ENCODE data around the gene ADCK1.
"Not testable (repeated sequence)": the region's sequence is repeated elsewhere in the genome, so short reads cannot be mapped to it uniquely, and the experiment has no call there.

The ADCK1 gene

GRCh38 chr14:77883131-77883846 lies 83.4 kb downstream of the ADCK1 start:
- H3K4me3 ChIP-seq (replicated peaks; ENCODE audit: low read depth, low read length) = no peak overlapping the region
- DNase-seq (ENCODE audit: extremely low read depth, low read depth) = no peak
- TF ChIP-seq, protein P1, sequence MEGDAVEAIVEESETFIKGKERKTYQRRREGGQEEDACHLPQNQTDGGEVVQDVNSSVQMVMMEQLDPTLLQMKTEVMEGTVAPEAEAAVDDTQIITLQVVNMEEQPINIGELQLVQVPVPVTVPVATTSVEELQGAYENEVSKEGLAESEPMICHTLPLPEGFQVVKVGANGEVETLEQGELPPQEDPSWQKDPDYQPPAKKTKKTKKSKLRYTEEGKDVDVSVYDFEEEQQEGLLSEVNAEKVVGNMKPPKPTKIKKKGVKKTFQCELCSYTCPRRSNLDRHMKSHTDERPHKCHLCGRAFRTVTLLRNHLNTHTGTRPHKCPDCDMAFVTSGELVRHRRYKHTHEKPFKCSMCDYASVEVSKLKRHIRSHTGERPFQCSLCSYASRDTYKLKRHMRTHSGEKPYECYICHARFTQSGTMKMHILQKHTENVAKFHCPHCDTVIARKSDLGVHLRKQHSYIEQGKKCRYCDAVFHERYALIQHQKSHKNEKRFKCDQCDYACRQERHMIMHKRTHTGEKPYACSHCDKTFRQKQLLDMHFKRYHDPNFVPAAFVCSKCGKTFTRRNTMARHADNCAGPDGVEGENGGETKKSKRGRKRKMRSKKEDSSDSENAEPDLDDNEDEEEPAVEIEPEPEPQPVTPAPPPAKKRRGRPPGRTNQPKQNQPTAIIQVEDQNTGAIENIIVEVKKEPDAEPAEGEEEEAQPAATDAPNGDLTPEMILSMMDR (IDR thresholded peaks at IDR 0.05; ENCODE audit: low read depth, low read length, missing control alignments) = no peak

DNA sequence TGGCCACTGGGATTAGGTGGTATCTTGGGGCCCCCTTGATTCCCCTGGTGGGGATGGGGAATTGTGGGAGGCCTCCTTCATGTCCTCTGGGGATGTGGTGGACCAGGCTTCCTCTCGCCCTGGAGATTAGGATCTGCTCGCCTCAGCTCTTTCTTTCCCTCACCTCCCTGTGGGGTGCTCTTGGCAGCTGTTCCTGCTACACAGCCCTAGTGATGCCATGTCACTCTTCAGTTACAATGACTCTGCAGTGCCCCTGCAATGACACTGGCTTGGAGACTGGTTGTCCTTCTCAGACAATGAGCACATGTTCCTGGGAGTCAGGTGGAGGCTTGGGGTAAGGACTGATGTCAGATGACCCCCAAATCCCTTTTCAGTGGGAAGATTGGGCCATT lies 83.9 kb downstream of the ADCK1 start:
- TF ChIP-seq, protein P1 (IDR thresholded peaks at IDR 0.05; ENCODE audit: low read depth, low read length, missing control alignments) = no peak
- H3K4me3 ChIP-seq (replicated peaks; ENCODE audit: low read depth, low read length) = no peak overlapping the region
- no peak for DNase-seq (ENCODE audit: extremely low read depth, low read depth)

- no peak overlapping the region for H3K4me3 ChIP-seq (replicated peaks; ENCODE audit: low read depth, low read length)
- TF ChIP-seq, protein P1 (IDR thresholded peaks at IDR 0.05; ENCODE audit: low read depth, low read length, missing control alignments) = no peak
- DNase-seq (ENCODE audit: extremely low read depth, low read depth) = no peak
These were observed 85.5 kb downstream of the ADCK1 start for GRCh38 chr14:77885367-77885766.

DNA sequence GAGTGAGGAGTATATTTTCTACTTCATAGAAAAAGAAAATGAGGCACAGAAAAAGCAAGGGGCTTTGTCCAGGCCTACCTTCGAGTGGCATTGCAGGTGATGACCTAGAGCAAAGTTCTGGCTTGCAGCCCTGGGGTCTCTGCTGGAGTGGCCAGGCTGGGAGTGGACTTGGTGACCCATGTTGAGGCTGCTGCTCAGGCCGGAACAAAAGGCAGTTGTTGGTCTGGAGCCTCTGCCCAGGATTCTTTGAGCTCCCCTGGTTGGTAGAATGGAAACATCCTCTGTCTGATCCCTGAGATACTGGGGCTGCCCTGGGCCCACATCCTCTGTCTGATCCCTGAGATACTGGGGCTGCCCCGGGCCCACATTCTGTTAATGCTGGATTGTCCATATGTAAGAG lies 86.1 kb downstream of the ADCK1 start:
- no peak for DNase-seq (ENCODE audit: extremely low read depth, low read depth)
- no peak overlapping the region for H3K4me3 ChIP-seq (replicated peaks; ENCODE audit: low read depth, low read length)
- TF ChIP-seq, protein P1 (IDR thresholded peaks at IDR 0.05; ENCODE audit: low read depth, low read length, missing control alignments) = no peak

GRCh38 chr14:77888903-77889302 lies 89.0 kb downstream of the ADCK1 start:
- not testable (repeated sequence) for H3K4me3 ChIP-seq (replicated peaks; ENCODE audit: low read depth, low read length); DNase-seq (ENCODE audit: extremely low read depth, low read depth)

GRCh38 chr14:77889971-77890442 lies 90.1 kb downstream of the ADCK1 start:
- DNase-seq (ENCODE audit: extremely low read depth, low read depth) = no peak
- TF ChIP-seq, protein P1 (IDR thresholded peaks at IDR 0.05; ENCODE audit: low read depth, low read length, missing control alignments) = no peak
- H3K4me3 ChIP-seq (replicated peaks; ENCODE audit: low read depth, low read length) = no peak overlapping the region

DNA sequence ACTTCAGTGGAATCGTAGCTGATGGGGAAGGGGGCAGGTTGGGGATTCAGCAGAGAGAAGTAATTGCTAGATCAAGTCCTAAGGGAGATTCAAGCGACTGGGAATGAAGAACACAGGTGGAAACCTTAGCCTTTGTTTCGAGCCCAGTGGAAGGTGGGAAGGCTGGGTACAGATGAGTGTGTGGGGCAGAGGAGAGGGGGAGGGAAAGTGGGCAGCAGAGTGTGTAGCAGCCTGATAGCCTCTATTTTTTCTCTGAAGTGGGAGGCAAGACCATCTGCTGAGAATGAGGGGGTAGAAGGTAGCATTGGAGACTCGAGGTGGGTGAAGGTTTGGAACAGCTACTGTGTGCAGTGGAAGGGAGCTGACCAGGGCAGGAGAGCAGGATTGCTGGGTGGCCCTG lies 91.0 kb downstream of the ADCK1 start:
- DNase-seq (ENCODE audit: extremely low read depth, low read depth) = no peak
- TF ChIP-seq, protein P1 (IDR thresholded peaks at IDR 0.05; ENCODE audit: low read depth, low read length, missing control alignments) = no peak
- H3K4me3 ChIP-seq (replicated peaks; ENCODE audit: low read depth, low read length) = no peak overlapping the region
